GM12874 (cell line): ENCODE measurements around the gene WDR12.

ENCODE experiments used
- TF ChIP-seq, protein P1 (sequence below): IDR thresholded peaks from 2 replicates; pipeline ENCODE4 v1.5.1; 2011; ENCODE audit warnings: low read depth, mild to moderate bottlenecking, control low read depth, low read length, moderate library complexity; ENCODE audit not compliant: insufficient read depth

WDR12 gene

DNA sequence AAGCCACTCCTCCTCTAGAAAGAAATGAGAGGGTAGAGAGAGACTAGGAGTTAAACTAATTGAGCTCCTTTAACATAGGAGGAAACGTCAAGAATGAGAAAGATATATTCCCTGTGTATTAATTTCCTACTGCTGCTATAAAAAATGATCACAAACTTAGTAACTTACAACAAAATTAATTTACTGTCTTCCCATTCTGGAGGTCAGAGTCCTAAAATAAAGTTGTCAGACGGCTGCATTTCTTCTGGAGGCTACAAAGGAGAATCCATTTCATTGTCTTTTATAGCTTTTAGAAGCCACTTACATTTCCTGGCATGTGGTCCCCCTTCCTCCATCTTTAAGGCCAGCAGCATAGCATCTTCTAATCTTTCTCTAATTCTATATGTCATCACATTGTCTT, 66.8 kb downstream of the WDR12 start:
- TF ChIP-seq, protein P1, sequence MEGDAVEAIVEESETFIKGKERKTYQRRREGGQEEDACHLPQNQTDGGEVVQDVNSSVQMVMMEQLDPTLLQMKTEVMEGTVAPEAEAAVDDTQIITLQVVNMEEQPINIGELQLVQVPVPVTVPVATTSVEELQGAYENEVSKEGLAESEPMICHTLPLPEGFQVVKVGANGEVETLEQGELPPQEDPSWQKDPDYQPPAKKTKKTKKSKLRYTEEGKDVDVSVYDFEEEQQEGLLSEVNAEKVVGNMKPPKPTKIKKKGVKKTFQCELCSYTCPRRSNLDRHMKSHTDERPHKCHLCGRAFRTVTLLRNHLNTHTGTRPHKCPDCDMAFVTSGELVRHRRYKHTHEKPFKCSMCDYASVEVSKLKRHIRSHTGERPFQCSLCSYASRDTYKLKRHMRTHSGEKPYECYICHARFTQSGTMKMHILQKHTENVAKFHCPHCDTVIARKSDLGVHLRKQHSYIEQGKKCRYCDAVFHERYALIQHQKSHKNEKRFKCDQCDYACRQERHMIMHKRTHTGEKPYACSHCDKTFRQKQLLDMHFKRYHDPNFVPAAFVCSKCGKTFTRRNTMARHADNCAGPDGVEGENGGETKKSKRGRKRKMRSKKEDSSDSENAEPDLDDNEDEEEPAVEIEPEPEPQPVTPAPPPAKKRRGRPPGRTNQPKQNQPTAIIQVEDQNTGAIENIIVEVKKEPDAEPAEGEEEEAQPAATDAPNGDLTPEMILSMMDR: no peak

DNA sequence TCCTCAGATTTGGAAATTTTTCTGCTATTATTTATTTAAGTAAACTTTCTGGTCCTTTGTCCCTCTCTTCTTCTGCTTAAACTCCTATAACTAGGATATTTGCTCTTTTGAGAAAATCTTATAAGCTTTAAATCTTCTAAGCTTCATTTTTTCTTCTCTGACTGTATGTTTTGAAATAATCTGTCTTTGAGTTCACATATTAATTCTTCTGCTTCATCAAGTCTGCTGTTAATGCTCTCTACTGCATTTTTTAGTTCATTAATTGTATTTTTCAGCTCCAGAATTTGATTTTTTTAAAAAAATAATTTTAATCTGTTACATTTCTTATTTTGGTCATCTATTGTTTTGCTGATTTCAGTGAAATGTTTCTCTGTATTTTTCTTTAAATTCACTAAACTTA, 68.8 kb downstream of the WDR12 start:
- TF ChIP-seq, protein P1: no peak

DNA sequence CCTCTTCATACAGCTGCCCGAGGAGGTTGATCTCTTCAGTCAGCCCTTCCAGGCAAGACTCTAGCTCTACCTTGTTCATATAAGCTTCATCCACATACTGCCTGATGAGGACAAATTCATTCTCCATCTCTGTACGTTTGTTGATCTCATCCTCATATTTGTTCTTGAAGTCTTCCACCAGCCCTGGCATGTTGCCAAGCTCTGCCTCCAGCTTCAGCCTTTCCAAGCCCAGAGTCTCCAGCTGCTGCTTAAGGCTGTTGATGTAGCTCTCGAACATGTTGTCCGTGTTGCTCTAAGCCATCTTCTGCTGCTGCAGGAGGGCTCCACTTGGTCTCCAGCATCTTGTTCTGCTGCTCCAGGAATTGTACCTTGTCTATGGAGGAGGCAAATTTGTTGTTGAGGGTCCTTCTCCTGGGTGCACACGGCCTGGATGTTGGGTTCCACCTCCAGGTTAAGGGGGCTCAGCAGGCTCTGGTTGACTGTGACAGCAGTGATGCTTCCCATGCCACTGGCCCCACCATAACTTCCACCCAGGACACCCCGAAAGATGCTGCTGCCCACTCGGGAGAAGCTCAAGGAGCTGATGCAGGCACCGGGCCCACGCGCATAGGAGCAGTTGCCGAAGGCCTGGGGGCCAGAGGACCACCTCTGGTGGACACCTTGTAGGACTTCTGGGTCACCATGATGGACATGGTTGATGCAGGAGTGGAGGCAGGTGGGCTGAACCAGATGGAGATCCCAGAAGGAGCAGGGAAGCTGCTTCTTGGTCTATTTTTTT, 70.2 kb downstream of the WDR12 start:
- TF ChIP-seq, protein P1: no peak

DNA sequence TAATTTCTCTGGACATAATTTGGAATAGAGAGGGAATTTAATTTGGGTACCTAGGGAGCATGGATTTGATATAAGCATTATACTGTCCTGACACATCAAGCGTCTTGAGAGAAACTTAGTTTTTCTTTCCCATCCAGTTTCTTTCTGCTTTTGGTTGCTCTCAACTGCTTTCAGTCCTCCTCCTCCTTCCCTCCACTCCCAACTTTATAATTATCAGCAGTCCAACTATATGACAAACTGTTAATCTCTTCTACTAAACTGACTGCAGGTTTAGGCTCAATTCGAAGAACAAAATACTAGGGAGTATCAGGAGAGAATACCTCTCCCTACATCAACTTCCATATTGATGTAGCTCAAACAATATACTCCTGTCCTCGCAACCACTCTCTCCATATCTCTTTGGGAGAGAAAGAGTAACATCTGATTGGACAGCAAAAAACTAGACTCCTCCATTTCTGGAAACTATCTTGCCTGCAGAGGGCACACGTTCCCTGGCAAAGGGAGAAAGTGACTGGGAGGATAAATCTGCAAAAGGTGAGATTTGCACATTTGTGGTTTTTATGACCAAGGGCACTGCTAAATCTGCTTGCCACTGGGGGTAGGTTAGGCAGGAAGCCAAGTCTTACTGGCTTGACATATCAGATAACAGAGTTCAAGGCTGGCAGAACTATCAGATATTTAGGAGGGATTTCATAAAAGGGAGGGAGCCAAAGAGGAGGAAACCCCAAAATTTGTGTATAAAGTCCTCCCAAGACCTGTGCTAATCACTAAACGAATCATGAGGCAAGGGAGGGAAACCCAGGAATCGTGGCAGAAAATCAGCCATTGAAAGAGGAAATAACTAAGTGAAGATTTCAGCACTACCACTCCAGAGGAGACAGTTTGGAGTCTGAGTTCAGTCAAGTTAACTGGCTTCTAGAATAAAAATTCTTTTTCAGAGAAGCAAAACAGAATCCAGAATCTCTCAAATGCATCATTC, 79.9 kb downstream of the WDR12 start:
- TF ChIP-seq, protein P1: peak; percentile 62

DNA sequence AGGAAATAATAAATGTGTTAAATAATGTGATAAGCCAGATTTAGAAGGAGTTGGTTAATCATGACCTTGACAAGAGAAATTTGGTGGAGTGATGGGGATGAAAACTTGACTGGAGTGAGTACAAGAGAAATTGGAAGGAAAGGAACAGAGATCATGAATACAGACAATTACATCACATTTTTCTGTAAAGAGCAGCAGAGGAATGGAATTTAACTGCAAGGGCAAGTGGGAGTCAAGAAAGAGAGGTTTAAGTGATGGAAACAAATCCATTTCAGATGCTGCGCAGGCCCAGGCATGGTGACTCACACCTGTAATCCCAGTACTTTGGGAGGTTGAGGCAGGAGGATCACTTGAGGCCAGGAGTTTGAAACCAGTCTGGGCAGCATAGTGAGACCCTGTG, 86.6 kb downstream of the WDR12 start:
- TF ChIP-seq, protein P1: no peak
